Measurements from ENCODE around the gene ZBED1.

ZBED1 gene

DNA sequence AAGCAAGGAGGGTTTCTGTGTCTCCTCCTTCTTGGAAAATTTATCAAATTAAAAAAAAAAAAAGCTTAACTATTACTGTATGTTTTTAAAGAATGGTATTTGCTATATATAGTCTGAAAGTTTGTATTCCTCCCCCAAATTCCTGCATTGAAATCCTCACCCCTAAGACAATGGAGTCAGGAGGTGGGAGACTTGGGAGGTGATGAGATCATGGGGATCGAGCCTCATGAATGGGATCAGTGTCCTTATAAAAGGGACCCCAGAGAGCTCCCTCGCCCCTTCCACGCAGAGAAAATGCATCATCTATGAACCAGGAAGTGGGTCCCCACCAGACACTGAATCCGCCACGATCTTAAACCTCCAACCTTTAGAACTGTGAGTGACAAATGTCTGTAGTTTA, 50.1 kb downstream of the ZBED1 start:
- no peak for DNase-seq

DNA sequence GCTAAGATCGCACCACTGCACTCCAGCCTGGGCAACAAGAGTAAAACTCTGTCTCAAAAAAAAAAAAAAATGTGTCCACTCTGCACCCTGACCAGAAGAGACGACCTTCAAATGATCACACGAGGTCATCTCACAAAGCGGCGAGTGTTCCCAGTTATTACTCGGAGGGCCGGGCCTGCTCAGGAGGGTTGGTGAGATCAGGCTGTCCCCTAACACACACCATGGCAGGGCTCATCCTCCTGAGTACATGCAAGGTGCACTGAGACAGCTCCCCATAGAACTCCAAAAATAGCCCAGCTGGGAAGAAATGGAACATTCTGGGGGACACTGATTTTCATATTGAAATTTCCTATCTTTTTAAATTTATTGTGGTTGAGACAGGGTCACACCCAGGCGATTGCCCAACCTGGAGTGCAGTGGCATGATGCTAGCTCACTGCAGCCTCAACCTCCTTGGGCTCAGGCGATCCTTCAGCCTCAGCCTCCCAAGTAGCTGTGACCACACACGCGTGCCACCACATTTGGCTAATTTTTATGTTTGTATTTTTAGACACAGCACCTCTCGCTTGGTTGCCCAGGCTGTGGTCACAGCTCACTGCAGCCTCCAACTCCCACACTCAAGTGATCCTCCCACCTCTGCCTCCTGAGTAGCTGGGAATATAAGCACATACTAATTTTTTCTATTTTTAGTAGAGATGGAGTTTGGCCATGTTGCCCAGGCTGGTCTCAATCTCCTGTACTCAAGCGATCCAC, 51.5 kb downstream of the ZBED1 start:
- DNase-seq = no peak

DNA sequence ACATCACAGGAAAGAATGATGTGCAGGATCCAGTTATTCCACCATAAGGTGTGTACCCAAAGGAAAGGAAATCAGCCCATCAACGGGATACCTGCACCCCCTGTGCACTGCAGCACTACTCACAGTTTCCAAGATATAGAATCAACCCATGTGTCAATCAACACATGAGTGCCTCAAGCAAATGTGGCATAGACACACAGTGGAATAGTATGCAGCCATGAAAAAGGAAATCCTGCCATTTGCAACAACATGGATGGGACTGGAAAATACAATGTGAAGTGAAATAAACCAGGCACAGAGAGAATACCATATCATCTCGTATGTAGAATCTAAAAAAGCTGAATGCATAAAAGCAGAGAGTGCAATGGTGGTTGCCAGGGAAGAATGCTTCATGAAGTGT, 53.3 kb downstream of the ZBED1 start:
- DNase-seq = no peak

DNA sequence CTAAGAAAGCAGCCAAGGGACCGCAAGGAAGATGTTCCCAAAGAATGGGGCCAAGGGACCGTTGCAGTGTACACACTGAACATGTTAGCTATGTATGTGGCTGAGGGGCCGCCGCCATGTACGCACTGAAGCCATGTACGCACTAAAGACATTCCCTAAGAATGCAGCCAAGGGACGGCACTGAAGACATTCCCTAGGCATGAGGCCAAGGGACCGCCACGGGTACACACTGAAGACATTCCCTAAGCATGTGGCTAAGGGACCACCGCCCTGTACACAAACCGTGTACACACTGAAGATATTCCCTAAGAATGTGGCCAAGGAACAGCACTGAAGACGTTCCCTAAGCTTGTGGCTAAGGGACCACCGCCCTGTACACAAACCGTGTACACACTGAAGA, 54.0 kb downstream of the ZBED1 start:
- DNase-seq = no peak

DNA sequence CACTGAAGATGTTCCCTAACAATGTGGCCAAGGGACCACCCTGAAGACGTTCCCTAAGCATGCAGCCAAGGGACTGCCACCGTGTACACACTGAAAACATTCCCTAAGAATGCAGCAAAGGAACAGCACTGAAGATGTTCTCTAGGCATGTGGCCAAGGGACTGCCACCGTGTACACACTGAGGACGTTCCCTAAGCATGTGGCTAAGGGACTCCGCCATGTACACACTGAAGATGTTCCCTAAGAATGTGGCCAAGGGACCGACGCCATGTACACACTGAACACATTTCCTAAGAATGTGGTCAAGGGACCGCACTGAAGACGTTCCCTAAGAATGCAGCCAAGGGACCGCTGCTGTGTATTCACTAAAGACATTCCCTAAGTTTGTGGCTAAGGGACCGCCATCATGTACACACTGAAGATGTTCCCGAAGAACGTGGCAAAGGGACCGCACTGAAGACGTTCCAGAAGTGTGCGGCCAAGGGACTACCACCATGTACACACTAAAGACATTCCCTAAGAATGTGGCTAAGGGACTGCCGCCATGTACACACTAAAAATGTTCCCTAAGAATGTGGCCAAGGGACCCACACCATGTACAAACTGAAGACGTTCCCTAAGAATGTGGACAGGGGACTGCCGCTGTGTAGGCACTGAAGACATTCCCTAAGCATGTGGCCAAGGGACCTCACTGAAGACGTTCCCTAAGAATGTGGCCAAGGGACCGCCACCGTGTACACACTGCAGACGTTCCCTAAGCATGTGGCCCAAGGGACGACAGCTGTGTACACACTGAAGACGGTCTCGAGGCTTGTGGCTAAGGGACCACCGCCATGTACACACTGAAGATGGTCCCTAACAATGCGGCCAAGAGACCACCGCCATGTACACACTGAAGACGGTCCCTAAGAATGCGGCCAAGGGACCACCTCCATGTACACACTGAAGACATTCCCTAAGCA, 54.8 kb downstream of the ZBED1 start:
- no peak for DNase-seq

DNA sequence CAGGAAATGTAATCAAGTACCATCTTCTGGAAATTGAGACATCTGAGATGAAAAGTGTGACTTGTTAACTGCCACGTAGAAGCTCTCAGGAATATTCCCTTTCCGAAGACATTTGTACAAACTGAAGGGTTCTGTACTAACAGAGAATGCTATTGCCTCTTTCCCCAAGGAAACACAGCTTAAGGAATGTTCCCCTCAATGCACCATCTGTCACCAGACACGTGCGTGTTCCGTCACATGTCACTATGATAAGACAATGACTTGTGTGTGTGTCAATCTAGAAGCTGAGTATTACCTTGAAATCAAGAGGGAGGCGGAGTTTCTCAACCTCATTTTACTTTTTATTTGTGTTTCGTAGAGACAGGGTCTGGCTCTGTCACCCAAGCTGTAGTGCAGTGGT, 58.1 kb downstream of the ZBED1 start:
- no peak for DNase-seq

DNA sequence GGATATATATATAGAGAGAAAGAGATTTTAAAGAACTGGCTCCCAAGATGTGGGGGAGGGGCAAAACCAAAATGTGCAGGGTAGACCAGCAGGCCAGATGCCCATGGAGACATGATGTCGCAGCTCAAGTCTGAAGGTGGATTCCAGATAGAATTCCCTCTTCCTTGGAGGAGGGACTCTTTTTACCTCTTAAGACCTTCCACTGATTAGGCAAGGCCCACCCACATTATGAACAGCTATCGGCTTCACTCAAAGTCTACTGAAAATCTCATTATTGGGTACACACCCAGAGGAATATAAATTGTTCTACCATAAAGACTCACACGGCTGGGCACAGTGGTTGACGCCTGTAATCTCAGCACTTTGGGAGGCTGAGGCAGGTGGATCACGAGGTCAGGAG, 59.3 kb downstream of the ZBED1 start:
- no peak for DNase-seq

DNA sequence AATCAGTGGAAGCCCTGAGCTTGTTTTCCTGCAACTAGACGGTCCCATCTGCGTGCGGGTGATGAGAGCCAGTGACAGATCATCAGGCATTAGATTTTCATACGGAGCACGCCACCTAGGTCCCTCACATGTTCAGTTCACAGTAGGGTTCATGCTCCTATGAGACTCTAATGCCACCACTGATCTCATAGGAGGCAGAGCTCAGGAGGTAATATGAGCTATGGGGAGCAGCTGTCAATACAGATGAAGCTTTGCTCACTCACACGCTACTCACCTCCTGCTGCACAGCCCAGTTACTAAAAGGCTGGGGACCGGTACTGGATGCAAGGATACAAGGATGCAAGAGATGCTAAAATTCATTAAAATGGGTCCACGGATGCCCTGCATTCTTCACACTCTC, 61.2 kb downstream of the ZBED1 start:
- no peak for DNase-seq

Measured in fibroblast of skin of right quadriceps (primary cell).